ENCODE data around the gene DPEP3. TPM values are rescaled to one million over a fixed set of nuclear protein-coding genes. Genes with fewer than 3 reads are reported as not detected.

The DPEP3 gene
- total and polyA plus RNA-seq, 10 of the 15 experiments (the other 5 are each of a cell fraction or from before 2014, with no cell fraction given): not detected

- Histone ChIP-seq H3K9me3 (replicated peaks; ENCODE audit: control insufficient read depth, insufficient read depth, low read length) (no peaks in the 10 kb centered on the region), H3K4me3 (no peak within 1 kb of the TSS), H3K36me3 (ENCODE audit: control insufficient read depth in 2 of 2, insufficient read depth in 2 of 2, low read length in 1 of 2) (peaks cover 0 to 12% of the 10 kb centered on the region in 2 experiments; a peak in 3 of 4 replicates), H3K9ac (ENCODE audit: control insufficient read depth, insufficient read depth, low read length) (no peak within 1 kb of the TSS), H3K27me3 (replicated peaks in 1 of 2; ENCODE audit: control insufficient read depth in 2 of 2, insufficient read depth in 2 of 2, low read length in 1 of 2) (no peaks in the 10 kb centered on the region), H3K27ac (ENCODE audit: control insufficient read depth, insufficient read depth) (no peak within 1 kb of the TSS), H4K20me1 (ENCODE audit: control insufficient read depth, insufficient read depth) (no peaks in the 10 kb centered on the region), H3K4me1 (ENCODE audit: control insufficient read depth, insufficient read depth, low read length) (peaks cover 7% of the 10 kb centered on the region), H2AFZ (ENCODE audit: control insufficient read depth, low read depth, low read length) (no peak within 1 kb of the TSS), H3K79me2 (ENCODE audit: control insufficient read depth, insufficient read depth, low read length) (no peaks in the 10 kb centered on the region), H3K4me2 (ENCODE audit: control insufficient read depth, insufficient read depth) (no peak within 1 kb of the TSS)
- ChIA-PET CTCF (interaction anchor here (0.8 to 1.7 kb wide), 3 partner anchors 20 to 127 kb away, joined by 3 to 5 read pairs (median 4); no protein-coding TSS in a partner anchor), SMC1A (ENCODE audit: uncharacterized antibody, unreplicated experiment) (no interaction called here), POLR2A (interaction anchor here (1.1 kb wide), 1 partner anchor 8 kb away, joined by 3 read pairs; no protein-coding TSS in a partner anchor), RAD21 (ENCODE audit: unreplicated experiment) (no interaction called here)
- BruUV-seq (replicated peaks): no TSS peak
- TF ChIP-seq SIN3A (IDR thresholded peaks at IDR 0.05; ENCODE audit: low read depth, low read length) (no peak), LARP7 (IDR thresholded peaks at IDR 0.05) (no peak), ZBED1 (IDR thresholded peaks at IDR 0.05; ENCODE audit: borderline replicate concordance) (no peak), MYB (IDR thresholded peaks at IDR 0.05; ENCODE audit: borderline replicate concordance, low read depth, low read length) (no peak), CUX1 (IDR thresholded peaks at IDR 0.05; ENCODE audit: insufficient replicate concordance, low read depth, low read length) (no peak), BHLHE40 (IDR thresholded peaks at IDR 0.05; ENCODE audit: borderline replicate concordance in 1 of 2, low read depth in 2 of 2, low read length in 1 of 2) (no peak), BRCA1 (IDR thresholded peaks at IDR 0.05; ENCODE audit: low read depth, low read length) (no peak), ATF2 (IDR thresholded peaks at IDR 0.05; ENCODE audit: low read length) (no peak), PML (IDR thresholded peaks at IDR 0.05; ENCODE audit: low read length) (no peak)
- no peak for ATAC-seq
- intact Hi-C loops (cut with micrococcal nuclease; ENCODE audit: unreplicated experiment): no loop called here
- no peak for DNase-seq (ENCODE audit: low read depth, low spot score)
- in situ Hi-C loops (cut with MboI): no loop called here
- 83% methylated on average over 23 of the region's 23 CpGs for WGBS (ENCODE audit: insufficient coverage, insufficient replicate concordance, low lambda C conversion rate, missing lambda C conversion rate)
- no peak for FAIRE-seq
Observed at GRCh38 chr16:67943619-67944504, 36.4 kb downstream of the DPEP3 start, which contains the start of gene LCAT. LCAT (minus strand) TSS chr16:67944120; CDS start chr16:67944101, 19 bp downstream.

All from GM12878 (cell line).